RWPE2 (cell line): ENCODE results near the gene OLFML2B.
A peak's percentile ranks its signal among the peaks of the same experiment; 100 is the strongest.

Experiments used
- ATAC-seq: fragments of 200-7000 bp; cut with Tn5 transposase; 3 replicates; pipeline ENCODE4 v1.9.1; 2021; ENCODE audit warnings: low read depth
- DNase-seq: peaks from one replicate; pipeline ENCODE4 v3.0.0-alpha.2; 2020; ENCODE audit warnings: low spot score
- H3K27ac ChIP-seq: fragments of 450-650 bp; 2 replicates; pipeline ENCODE4 v1.5.1; 2017; ENCODE audit warnings: mild to moderate bottlenecking; ENCODE audit not compliant: poor library complexity, severe bottlenecking
- H3K27me3 ChIP-seq: fragments of 250-450 bp; sonication (Bioruptor Pico); 2 replicates; pipeline ENCODE4 v1.5.1; 2021; ENCODE audit warnings: mild to moderate bottlenecking, moderate library complexity; ENCODE audit not compliant: insufficient read depth, poor library complexity, severe bottlenecking
- H3K36me3 ChIP-seq: fragments of 250-450 bp; sonication (Bioruptor Pico); 2 replicates; pipeline ENCODE4 v1.5.1; 2020; ENCODE audit warnings: low read depth, mild to moderate bottlenecking, moderate library complexity
- H3K4me1 ChIP-seq: fragments of 250-450 bp; sonication (Bioruptor Pico); 2 replicates; pipeline ENCODE4 v1.5.1; 2021; ENCODE audit warnings: mild to moderate bottlenecking, moderate library complexity; ENCODE audit not compliant: insufficient read depth, poor library complexity, severe bottlenecking
- H3K4me3 ChIP-seq: fragments of 250-450 bp; sonication (Bioruptor Pico); 2 replicates; pipeline ENCODE4 v1.5.1; 2021; ENCODE audit warnings: mild to moderate bottlenecking, moderate library complexity; ENCODE audit not compliant: severe bottlenecking
- H3K9me3 ChIP-seq: fragments of 250-450 bp; sonication (Bioruptor Pico); 2 replicates; pipeline ENCODE4 v1.5.1; 2021; ENCODE audit warnings: mild to moderate bottlenecking, moderate library complexity; ENCODE audit not compliant: severe bottlenecking
- CTCF ChIP-seq: fragments of 450-650 bp; IDR thresholded peaks from one replicate; pipeline ENCODE4 v1.5.1; 2017; ENCODE audit warnings: mild to moderate bottlenecking, moderate library complexity; ENCODE audit not compliant: poor library complexity, severe bottlenecking

The OLFML2B gene

DNA sequence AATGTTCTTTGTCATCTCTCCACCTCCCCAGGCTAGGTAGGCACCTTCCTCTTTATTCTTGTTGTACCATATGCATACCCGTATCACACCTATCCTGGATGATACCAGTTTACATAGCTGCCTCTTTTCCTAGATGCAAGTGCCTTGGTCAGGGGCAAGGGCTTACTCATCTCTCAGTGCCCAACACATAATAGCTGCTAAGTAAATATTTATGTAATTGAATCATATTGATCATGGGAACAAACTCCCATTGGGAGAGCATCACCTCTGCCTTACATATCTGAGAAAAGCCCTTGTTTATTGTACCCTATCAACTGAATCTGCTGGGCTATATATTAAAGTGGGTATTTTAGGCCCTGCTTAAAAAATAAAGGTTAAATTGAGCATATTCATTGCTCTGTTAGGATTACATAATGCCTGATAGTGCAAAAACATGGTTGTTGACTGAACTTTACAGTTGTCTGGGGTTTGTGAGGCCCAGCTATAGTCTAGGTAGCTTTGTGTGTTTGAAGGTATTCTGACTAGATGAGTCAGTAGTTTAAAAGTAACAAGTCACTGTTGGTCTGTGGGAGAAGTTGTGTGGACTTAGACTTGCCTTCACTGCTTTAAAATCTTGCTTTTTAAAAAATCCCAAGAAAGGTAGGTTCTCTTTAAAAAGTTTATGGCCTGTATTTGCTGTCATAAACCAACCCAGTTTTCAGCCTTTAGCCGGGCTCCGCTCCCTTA, 82.6 kb downstream of the OLFML2B start:
- no peak for ATAC-seq
- H3K4me1 ChIP-seq: no peaks in the 10 kb centered on the region
- no peaks in the 10 kb centered on the region for H3K27me3 ChIP-seq
- no peak overlapping the region for H3K27ac ChIP-seq
- no peaks in the 10 kb centered on the region for H3K9me3 ChIP-seq
- H3K36me3 ChIP-seq: no peaks in the 10 kb centered on the region
- DNase-seq: no peak
- no peak overlapping the region for H3K4me3 ChIP-seq
- TF ChIP-seq CTCF: no peak

DNA sequence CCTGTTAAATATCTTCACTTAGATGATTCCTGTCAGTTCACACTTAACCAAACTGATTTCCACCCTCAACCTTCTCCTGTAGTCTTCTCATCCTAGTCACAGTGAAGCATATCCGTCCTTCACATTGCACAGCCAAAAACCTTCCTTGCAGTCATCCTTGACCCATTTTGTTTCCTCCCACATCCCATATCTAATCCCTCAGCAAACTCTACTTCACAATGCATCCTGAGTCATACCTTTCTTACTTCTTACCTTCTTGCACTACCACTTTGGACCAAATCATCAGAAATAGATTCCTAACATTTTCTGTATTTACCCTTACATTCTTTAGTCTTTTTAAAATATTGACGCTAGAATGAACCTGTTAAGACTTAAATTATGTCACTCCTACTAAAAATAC, 86.9 kb downstream of the OLFML2B start:
- Histone ChIP-seq H3K27me3 (no peaks in the 10 kb centered on the region), H3K36me3 (no peaks in the 10 kb centered on the region), H3K4me3 (no peak overlapping the region), H3K27ac (no peak overlapping the region), H3K9me3 (no peaks in the 10 kb centered on the region), H3K4me1 (no peaks in the 10 kb centered on the region)
- no peak for TF ChIP-seq CTCF
- ATAC-seq (peak; percentile 62), DNase-seq (no peak)

DNA sequence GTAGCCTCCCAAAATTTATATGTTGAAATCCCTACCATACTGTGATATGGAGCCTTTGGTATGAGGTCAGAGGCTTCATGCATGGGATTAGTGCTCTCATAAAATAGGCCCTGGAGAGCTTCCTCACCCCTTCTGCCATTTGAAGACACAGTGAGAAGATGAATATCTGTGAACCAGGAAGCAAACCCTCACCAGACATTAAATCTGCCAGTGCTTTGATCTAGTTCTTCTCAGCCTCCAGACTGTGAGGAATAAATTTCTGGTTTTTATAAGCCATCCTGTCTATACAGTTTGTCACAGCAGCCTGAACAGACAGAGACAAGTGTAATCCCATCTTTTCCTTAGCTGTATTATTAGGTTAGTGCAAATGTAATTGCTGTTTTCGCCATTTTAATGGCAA, 88.4 kb downstream of the OLFML2B start:
- no peaks in the 10 kb centered on the region for H3K4me1 ChIP-seq
- H3K4me3 ChIP-seq: no peak overlapping the region
- no peak for TF ChIP-seq CTCF
- DNase-seq (no peak), ATAC-seq (no peak)
- no peaks in the 10 kb centered on the region for H3K36me3 ChIP-seq
- H3K27ac ChIP-seq: no peak overlapping the region
- H3K9me3 ChIP-seq: no peaks in the 10 kb centered on the region
- no peaks in the 10 kb centered on the region for H3K27me3 ChIP-seq

GRCh38 chr1:161933592-161934588, 89.8 kb downstream of the OLFML2B start:
- DNase-seq (no peak), ATAC-seq (no peak)
- H3K4me3 ChIP-seq: no peak overlapping the region
- no peaks in the 10 kb centered on the region for H3K4me1 ChIP-seq
- no peak for TF ChIP-seq CTCF
- no peaks in the 10 kb centered on the region for H3K9me3 ChIP-seq
- H3K36me3 ChIP-seq: no peaks in the 10 kb centered on the region
- no peak overlapping the region for H3K27ac ChIP-seq
- no peaks in the 10 kb centered on the region for H3K27me3 ChIP-seq
